Ishikawa (cell line): ENCODE data around the gene MFN1.

Experiments
- CREB1 ChIP-seq: IDR thresholded peaks from 2 replicates; pipeline ENCODE4 v1.6.1; 2012; ENCODE audit warnings: low read depth
- EGR1 ChIP-seq: IDR thresholded peaks from 2 replicates; pipeline ENCODE4 v1.6.1; 2012
- RAD21 ChIP-seq: IDR thresholded peaks from 2 replicates; pipeline ENCODE4 v1.6.1; 2012; ENCODE audit warnings: low read depth
- TCF12 ChIP-seq: IDR thresholded peaks from 2 replicates; pipeline ENCODE4 v1.6.1; 2012; ENCODE audit warnings: low read depth
- ZBTB7A ChIP-seq: IDR thresholded peaks from 2 replicates; pipeline ENCODE4 v1.6.1; 2012; ENCODE audit warnings: low read depth
- TF ChIP-seq, protein P1 (sequence below): IDR thresholded peaks from 2 replicates; pipeline ENCODE4 v1.6.1; 2012
- TF ChIP-seq, protein P2 (sequence below): IDR thresholded peaks from 2 replicates; pipeline ENCODE4 v1.6.1; 2012
- TF ChIP-seq, protein P3 (sequence below): IDR thresholded peaks from 2 replicates; pipeline ENCODE4 v1.6.1; 2012; ENCODE audit warnings: low read depth, mild to moderate bottlenecking

DNA sequence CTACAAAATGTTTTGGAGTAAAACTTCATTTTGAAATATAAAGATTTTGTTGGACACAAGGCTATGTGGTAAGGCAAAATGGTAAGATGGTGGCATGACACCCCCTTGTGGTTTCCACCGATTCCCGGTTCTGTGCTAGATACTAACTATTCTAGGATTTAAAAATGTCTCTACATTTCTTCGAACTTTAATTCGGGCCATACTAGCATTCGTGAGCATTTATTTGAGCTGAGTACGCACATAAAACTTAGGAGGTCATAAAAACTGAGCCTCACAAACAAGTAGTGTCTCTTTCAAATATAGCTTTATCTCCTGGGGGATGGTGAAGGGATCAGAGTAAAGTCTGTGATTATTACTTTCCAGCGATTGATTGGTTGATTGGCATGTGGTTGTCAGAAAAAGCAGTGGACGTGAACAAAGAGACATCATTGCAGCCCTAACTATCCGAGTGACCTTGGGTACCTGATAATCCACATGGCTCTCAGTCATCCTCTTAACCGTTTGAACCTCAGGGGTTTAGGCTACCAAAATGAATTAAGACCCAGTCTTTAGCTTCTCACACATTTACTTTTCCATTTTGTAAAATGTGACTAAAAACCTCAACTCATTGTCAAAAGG lies 25.7 kb upstream of the MFN1 start:
- TF ChIP-seq EGR1 (no peak), ZBTB7A (no peak), TCF12 (no peak), RAD21 (peak; percentile 63), CREB1 (no peak)
- TF ChIP-seq, protein P1, sequence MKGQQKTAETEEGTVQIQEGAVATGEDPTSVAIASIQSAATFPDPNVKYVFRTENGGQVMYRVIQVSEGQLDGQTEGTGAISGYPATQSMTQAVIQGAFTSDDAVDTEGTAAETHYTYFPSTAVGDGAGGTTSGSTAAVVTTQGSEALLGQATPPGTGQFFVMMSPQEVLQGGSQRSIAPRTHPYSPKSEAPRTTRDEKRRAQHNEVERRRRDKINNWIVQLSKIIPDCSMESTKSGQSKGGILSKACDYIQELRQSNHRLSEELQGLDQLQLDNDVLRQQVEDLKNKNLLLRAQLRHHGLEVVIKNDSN = no peak
- TF ChIP-seq, protein P2, sequence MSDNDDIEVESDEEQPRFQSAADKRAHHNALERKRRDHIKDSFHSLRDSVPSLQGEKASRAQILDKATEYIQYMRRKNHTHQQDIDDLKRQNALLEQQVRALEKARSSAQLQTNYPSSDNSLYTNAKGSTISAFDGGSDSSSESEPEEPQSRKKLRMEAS = no peak
- TF ChIP-seq, protein P3, sequence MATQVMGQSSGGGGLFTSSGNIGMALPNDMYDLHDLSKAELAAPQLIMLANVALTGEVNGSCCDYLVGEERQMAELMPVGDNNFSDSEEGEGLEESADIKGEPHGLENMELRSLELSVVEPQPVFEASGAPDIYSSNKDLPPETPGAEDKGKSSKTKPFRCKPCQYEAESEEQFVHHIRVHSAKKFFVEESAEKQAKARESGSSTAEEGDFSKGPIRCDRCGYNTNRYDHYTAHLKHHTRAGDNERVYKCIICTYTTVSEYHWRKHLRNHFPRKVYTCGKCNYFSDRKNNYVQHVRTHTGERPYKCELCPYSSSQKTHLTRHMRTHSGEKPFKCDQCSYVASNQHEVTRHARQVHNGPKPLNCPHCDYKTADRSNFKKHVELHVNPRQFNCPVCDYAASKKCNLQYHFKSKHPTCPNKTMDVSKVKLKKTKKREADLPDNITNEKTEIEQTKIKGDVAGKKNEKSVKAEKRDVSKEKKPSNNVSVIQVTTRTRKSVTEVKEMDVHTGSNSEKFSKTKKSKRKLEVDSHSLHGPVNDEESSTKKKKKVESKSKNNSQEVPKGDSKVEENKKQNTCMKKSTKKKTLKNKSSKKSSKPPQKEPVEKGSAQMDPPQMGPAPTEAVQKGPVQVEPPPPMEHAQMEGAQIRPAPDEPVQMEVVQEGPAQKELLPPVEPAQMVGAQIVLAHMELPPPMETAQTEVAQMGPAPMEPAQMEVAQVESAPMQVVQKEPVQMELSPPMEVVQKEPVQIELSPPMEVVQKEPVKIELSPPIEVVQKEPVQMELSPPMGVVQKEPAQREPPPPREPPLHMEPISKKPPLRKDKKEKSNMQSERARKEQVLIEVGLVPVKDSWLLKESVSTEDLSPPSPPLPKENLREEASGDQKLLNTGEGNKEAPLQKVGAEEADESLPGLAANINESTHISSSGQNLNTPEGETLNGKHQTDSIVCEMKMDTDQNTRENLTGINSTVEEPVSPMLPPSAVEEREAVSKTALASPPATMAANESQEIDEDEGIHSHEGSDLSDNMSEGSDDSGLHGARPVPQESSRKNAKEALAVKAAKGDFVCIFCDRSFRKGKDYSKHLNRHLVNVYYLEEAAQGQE = no peak
